Activated T-helper 2 cell treated with anti-CD3 and anti-CD28 coated beads, Interferon-gamma antibody, Interleukin-2, Interleukin-4, amounts not matched to agents 10 μg/mL and 5 μg/mL and 100 μg/mL, durations not matched to agents 14 hours and 24 hours and 36 hours (primary cell): ENCODE measurements around the gene MAPKAPK3. TPM values are rescaled to one million over a fixed set of nuclear protein-coding genes. Genes with fewer than 3 reads are reported as not detected.
"Not testable (repeated sequence)": the region's sequence is repeated elsewhere in the genome, so short reads cannot be mapped to it uniquely, and the experiment has no call there.

Experiments used
- DNase-seq: peaks from one replicate; pipeline ENCODE4 v3.0.0; 2021; ENCODE audit warnings: low spot score
- H3K27ac Mint-ChIP-seq: one replicate; pipeline ENCODE4 v1.8.0; 2021; ENCODE audit warnings: mixed read lengths
- H3K27me3 Mint-ChIP-seq: one replicate; pipeline ENCODE4 v1.8.0; 2021; ENCODE audit warnings: low read depth, mixed read lengths
- H3K36me3 Mint-ChIP-seq: one replicate; pipeline ENCODE4 v1.8.0; 2021; ENCODE audit warnings: low read depth, mixed read lengths
- H3K4me1 Mint-ChIP-seq: one replicate; pipeline ENCODE4 v1.8.0; 2021; ENCODE audit warnings: low read depth, mixed read lengths
- H3K4me3 Mint-ChIP-seq: one replicate; pipeline ENCODE4 v1.8.0; 2021; ENCODE audit warnings: low read depth, mild to moderate bottlenecking, moderate library complexity, mixed read lengths
- H3K9me3 Mint-ChIP-seq: one replicate; pipeline ENCODE4 v1.8.0; 2021; ENCODE audit warnings: mixed read lengths
- intact Hi-C: fragments of 100-400 bp; cut with micrococcal nuclease; formaldehyde crosslinking; loops from one replicate; pipeline ENCODE4 v1.15.1; 2023
- total RNA-seq: library from RNA; stranded (reverse); gene quantifications from 2 replicates; pipeline ENCODE4 v1.2.3, GENCODE V29; 2022

The MAPKAPK3 gene
- total RNA-seq, 1 donor from 2014 or later = 190 TPM

DNA sequence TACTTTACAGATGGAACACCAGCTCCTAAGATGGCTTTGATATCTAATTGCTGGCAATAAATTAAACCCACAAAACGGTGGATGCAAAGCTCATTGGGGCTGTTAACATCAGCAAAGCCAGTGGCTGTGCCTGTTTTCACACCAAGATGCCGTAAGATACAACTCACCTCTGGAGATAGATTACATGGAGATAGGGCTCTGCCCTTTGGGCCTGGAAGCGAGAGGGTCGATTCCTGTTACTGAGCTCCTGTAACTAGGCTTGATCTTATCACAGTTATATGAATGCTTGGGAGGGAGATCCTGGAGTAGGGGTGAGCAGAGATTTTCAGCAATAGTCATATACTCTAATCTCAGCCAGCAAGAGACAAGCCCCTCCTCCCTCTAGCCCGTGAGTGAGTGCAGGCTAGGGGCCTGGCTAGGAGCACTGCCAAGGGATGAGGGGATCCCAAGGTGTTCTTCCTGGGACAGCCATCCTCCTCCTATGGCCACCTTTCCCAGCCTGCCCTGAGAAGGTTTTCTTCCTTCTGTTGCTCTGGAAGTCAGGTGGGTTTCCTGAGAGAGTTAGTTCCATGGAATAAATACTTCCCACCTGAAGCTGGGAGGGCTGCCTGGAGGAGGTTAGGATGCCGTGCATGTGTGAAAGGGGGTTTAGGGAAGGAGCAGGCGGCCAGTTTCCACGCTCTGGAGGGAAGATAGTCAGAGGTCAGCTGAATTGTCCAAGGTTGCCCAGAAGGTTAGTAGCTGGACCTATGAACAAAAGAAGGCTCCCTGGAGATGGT lies 39.7 kb downstream of the MAPKAPK3 start:
- DNase-seq = no peak
- Mint-ChIP-seq H3K27ac (no peak overlapping the region), H3K9me3 (no peaks in the 10 kb centered on the region), H3K36me3 (peaks cover 3% of the 10 kb centered on the region), H3K4me3 (no peak overlapping the region), H3K4me1 (peaks cover 17% of the 10 kb centered on the region), H3K27me3 (no peaks in the 10 kb centered on the region)
- intact Hi-C loops = no loop called here

DNA sequence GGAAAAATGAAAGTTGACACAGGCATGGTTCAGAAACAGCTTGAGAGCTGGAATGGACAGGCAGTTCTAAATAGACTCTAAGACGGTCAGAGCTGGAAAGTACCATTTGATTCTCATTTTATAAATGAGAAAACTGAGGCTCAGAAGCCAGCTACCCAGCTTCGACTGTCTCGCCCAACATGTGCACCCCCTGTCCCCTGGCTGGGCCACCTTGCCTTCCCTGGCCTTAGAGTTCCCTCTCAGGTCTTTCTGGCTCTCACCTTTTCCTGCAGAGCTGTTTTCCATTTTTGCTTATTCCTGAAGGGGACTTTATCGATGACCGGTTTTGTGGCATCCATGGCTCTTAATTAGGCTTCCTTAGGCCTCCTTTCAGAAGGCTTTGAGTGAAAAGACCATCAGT lies 40.5 kb downstream of the MAPKAPK3 start:
- Mint-ChIP-seq H3K9me3 (no peaks in the 10 kb centered on the region), H3K27me3 (no peaks in the 10 kb centered on the region), H3K36me3 (peaks cover 3% of the 10 kb centered on the region), H3K4me1 (peaks cover 17% of the 10 kb centered on the region), H3K4me3 (no peak overlapping the region), H3K27ac (no peak overlapping the region)
- intact Hi-C loops = no loop called here
- DNase-seq = no peak

DNA sequence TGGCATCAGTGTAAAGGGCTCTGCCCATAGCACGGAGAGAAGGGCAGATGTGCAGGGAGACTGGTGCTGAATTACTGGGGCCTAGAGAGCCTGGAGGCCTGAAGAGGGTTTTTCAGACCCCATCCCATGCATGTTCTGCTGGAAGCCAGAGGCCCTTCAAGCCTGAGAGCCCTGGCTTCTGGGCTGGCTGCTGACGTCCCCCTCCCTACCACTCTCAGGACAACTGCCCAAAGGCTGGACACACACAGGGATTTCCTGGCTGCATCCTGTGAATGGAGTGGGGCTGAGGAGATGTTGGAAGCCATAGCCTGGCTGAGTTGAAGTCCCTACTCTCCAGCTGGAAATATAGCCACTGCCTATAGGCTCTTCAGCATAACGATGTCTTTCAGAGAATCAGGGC lies 40.9 kb downstream of the MAPKAPK3 start:
- H3K4me3 Mint-ChIP-seq = no peak overlapping the region
- H3K27ac Mint-ChIP-seq = no peak overlapping the region
- intact Hi-C loops = no loop called here
- H3K36me3 Mint-ChIP-seq = peaks cover 3% of the 10 kb centered on the region
- H3K9me3 Mint-ChIP-seq = no peaks in the 10 kb centered on the region
- no peak for DNase-seq
- no peaks in the 10 kb centered on the region for H3K27me3 Mint-ChIP-seq
- peaks cover 17% of the 10 kb centered on the region for H3K4me1 Mint-ChIP-seq

DNA sequence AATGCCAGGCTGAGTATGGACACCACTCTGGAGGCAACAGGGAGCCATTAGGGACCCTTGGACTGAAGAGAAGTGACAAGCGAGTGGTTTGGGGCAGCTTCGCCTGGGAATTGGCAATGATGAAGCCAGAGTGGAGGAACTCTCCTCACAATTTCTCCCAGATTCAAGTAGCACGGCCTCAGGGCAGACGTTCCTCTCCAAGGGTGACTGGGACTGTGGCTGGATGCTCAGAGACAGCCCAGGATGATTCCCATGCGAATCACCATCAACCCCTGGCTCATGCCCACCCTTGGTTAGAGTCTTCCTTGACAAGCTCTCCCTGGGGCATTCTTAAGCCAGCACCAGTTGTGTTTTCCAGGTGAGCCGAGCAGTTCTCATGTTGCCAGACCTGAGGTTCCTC lies 41.5 kb downstream of the MAPKAPK3 start:
- peaks cover 3% of the 10 kb centered on the region for H3K36me3 Mint-ChIP-seq
- peaks cover 17% of the 10 kb centered on the region for H3K4me1 Mint-ChIP-seq
- H3K27ac Mint-ChIP-seq = no peak overlapping the region
- intact Hi-C loops = no loop called here
- H3K4me3 Mint-ChIP-seq = no peak overlapping the region
- DNase-seq = no peak
- H3K9me3 Mint-ChIP-seq = no peaks in the 10 kb centered on the region
- H3K27me3 Mint-ChIP-seq = no peaks in the 10 kb centered on the region

DNA sequence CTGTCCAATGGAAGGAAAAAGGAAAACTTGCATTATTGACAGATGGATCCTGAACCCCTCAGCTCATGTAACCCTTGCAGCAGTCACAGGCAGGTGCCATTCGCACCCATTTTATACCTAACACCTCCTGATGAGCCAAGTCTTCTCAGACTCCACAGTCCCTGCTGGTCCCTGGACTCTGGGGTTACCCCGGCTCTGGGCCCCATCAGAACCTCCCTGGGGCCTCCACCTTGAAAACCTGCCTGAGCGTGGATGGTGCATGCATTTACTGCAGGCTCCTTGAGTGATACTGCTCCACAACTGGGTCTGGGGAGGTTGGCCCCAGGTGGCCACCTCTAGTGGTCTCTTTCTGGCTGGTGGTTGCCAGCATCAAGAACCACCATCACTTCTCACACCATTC lies 41.9 kb downstream of the MAPKAPK3 start:
- Mint-ChIP-seq H3K9me3 (no peaks in the 10 kb centered on the region), H3K4me1 (peaks cover 13% of the 10 kb centered on the region), H3K27ac (peak overlapping the region; percentile 5), H3K4me3 (no peak overlapping the region), H3K27me3 (no peaks in the 10 kb centered on the region), H3K36me3 (peaks cover 3% of the 10 kb centered on the region)
- intact Hi-C loops = no loop called here
- DNase-seq = no peak

DNA sequence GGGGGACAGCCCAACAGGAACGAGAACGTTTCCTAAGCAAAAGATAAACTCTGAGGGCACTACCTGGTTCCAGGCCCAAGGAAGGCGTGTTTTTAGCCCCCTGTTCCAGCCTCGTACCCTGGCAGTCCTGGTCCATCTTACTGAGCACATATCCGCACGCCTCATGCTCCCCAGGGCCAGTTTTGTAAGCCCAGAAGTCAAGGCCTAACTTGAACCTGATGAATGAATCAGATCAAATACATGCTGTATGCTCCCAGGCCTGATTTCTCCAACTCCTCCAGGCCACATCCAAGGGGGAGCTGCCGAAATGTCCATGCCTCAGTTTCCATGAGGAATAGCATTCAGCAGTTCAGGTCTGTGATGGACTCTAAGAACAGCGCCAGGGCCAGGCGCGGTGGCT lies 43.4 kb downstream of the MAPKAPK3 start:
- Mint-ChIP-seq H3K9me3 (no peaks in the 10 kb centered on the region), H3K36me3 (no peaks in the 10 kb centered on the region), H3K27ac (no peak overlapping the region), H3K4me1 (peaks cover 7% of the 10 kb centered on the region), H3K27me3 (no peaks in the 10 kb centered on the region), H3K4me3 (no peak overlapping the region)
- intact Hi-C loops = no loop called here
- DNase-seq = no peak

DNA sequence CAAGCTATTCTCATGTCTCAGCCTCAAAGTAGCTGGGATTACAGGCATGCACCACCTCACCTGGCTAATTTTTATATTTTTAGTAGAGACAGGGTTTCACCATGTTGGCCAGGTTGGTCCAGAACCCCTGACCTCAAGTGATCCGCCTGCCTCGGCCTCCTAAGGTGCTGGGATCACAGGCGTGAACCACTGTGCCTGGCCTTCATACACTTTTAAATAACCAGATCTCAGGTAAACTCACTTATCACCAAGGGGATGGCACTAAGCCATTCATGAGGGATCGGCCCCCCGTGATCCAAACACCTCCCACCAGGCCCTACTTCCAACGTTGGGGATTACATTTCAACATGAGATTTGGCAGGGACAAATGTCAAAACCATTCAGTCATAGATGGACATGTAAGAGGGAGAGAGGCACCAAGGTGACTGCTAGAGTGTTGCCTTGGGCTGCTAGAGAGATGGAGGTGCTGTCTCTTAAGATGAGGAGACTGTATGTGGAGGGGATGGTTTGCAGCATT lies 44.4 kb downstream of the MAPKAPK3 start:
- H3K9me3 Mint-ChIP-seq = no peaks in the 10 kb centered on the region

DNA sequence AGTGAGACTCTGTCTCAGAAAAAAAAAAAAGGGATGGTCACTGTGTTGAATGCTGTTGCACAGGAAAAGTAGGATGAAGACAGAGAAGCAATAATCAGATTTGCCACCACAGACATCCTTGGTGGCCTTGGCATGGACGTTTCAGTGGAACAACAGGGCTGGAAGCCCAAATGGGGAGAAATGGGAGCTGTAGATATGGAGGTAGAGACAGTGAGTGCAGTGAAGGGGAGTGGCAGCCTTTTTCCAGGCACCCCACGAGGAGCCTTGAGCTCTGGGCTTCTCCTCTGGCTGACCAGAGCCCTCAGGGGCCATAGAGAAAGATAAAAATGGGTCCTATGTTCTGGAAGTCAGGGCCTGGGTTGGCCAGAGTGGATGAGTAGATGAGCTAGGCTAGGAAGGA lies 45.5 kb downstream of the MAPKAPK3 start:
- Mint-ChIP-seq H3K9me3 (no peaks in the 10 kb centered on the region), H3K4me1 (peaks cover 19% of the 10 kb centered on the region)
- intact Hi-C loops = no loop called here

More for the DNA sequence above, 44.4 kb downstream of the MAPKAPK3 start:
- Mint-ChIP-seq H3K27me3 (no peaks in the 10 kb centered on the region), H3K36me3 (no peaks in the 10 kb centered on the region), H3K27ac (no peak overlapping the region), H3K4me3 (no peak overlapping the region), H3K4me1 (peaks cover 11% of the 10 kb centered on the region)
- intact Hi-C loops = no loop called here
- no peak for DNase-seq

DNA sequence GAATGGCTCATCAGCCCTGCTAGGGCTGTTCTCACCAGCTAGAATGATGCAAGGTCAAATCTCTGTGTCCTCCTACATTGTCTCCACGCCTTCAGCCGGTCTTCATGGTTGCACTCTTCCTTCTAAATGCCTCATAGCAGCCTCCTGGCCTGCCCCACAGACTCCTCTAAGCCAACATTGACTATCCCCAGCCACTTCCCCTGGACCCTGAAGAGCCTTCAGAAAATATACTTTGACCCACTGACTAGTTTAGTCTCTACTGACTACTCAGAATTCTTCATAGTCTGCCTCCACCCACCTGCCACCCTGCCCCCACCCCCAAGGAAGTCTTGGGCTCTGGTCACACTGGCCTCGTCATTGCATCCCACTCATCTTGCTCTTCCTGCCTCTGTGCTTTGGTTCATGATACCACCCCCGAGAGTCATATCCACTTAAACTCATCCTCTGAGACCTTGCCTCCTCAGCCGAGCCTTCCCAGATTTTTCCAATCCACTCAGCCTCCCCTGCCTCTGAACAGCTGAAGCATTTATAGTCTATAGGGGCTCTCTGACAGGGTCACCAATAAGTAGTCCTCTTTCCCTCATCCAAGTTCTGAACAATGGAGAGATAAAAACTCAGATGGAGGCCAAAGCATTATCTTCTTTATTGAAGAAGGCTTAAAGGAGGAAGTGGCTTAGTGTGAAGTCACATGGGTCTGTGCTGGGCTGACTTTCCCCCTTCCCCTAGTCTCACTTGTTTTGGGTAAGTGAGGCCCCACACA lies 48.3 kb downstream of the MAPKAPK3 start:
- DNase-seq = no peak
- Mint-ChIP-seq H3K9me3 (no peaks in the 10 kb centered on the region), H3K36me3 (no peaks in the 10 kb centered on the region), H3K27ac (peak overlapping the region; percentile 38), H3K4me3 (no peak overlapping the region), H3K27me3 (peaks cover under 1% of the 10 kb centered on the region), H3K4me1 (peaks cover 19% of the 10 kb centered on the region)
- intact Hi-C loops = no loop called here

More for the DNA sequence above, 45.5 kb downstream of the MAPKAPK3 start:
- no peak overlapping the region for H3K4me3 Mint-ChIP-seq
- no peaks in the 10 kb centered on the region for H3K36me3 Mint-ChIP-seq
- DNase-seq = no peak
- no peak overlapping the region for H3K27ac Mint-ChIP-seq
- no peaks in the 10 kb centered on the region for H3K27me3 Mint-ChIP-seq

DNA sequence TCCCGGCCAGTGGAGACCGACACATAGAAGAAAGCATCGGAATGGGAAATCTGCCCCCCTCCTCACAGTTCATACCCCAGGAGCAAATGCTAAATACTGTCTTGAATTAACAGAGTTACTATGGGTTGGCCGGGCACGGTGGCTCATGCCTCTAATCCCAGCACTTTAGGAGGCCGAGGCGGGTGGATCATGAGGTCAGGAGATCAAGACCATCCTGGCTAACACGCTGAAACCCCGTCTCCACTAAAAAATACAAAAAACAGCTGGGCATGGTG lies 48.8 kb downstream of the MAPKAPK3 start:
- H3K27me3 Mint-ChIP-seq, DNase-seq, H3K4me3 Mint-ChIP-seq, H3K9me3 Mint-ChIP-seq, H3K36me3 Mint-ChIP-seq, intact Hi-C loops: not testable (repeated sequence)
- Mint-ChIP-seq H3K4me1 (peaks cover 19% of the 10 kb centered on the region), H3K27ac (peak overlapping the region; percentile 10)

DNA sequence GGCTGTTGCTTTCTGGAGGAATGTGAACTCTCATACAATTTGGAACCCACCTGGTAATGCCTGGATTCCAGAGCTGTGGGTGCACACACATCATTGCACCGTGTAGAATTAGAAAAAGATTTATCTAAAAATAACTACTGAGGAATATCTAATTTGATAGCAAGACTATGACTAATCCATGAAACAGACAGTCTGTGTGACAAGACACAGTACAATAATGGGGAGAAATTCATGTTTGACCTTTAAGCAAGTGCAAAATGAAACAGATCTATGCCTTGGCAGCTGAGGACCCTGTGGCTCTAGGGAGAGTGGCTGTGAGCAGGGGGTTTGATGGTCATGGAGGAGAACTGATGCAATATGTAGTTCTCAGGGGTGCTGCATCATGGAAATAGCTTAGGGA lies 49.9 kb downstream of the MAPKAPK3 start:
- H3K36me3 Mint-ChIP-seq = no peaks in the 10 kb centered on the region
- no peak overlapping the region for H3K27ac Mint-ChIP-seq
- H3K9me3 Mint-ChIP-seq = no peaks in the 10 kb centered on the region

DNA sequence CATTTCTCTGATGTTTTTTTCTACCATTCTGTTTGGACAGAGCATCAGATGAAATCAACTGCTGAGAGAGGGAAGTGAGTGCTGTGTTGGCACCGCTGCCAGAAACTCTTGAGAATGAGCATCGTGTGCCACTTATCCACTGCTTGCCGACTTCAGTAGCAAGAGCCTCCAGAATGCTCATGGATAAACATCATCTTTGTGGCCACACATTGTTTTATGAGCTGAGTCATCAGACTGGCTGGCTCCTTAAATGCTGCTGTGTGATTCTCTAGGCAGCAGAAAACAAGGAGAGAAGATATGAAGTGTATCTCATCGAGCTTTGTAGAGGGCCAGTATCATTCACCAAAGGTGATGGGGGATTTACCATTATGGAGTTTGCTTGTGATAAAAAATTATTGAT lies 54.4 kb downstream of the MAPKAPK3 start:
- Mint-ChIP-seq H3K9me3 (no peaks in the 10 kb centered on the region), H3K27me3 (peaks cover 31% of the 10 kb centered on the region), H3K36me3 (no peaks in the 10 kb centered on the region), H3K4me3 (no peak overlapping the region), H3K4me1 (peaks cover 19% of the 10 kb centered on the region), H3K27ac (no peak overlapping the region)
- DNase-seq = no peak
- intact Hi-C loops = loop anchor here (5.0 kb wide), 1 partner anchor 99 kb away; no protein-coding TSS in a partner anchor

More for the DNA sequence above, 49.9 kb downstream of the MAPKAPK3 start:
- Mint-ChIP-seq H3K4me3 (no peak overlapping the region), H3K27me3 (peaks cover 4% of the 10 kb centered on the region), H3K4me1 (peaks cover 19% of the 10 kb centered on the region)
- DNase-seq = no peak
- intact Hi-C loops = no loop called here

DNA sequence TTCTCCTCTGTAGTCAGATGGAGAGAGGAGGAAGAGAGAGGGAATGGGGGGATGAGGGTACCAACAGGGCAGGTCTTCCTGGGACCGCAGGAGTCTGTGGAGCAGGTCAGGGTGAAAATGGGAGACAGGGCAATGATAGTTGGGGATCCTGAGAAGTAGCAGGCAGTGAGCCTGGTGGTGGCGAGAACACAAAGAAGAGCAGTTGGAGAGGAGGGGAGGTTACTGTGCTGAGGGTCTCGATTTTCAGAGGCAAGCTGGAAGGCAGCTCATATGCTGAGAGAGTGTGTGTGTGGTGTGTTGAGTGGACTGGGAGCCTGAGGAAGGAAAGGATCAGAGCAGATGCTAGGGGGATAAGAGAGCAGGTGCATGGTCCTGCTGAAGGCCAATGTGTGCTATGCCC lies 55.7 kb downstream of the MAPKAPK3 start:
- intact Hi-C loops = loop anchor here (5.0 kb wide), 1 partner anchor 100 kb away; no protein-coding TSS in a partner anchor
- Mint-ChIP-seq H3K4me3 (no peak overlapping the region), H3K9me3 (no peaks in the 10 kb centered on the region)

More for the DNA sequence above, 55.7 kb downstream of the MAPKAPK3 start:
- Mint-ChIP-seq H3K4me1 (peaks cover 12% of the 10 kb centered on the region), H3K27me3 (peaks cover 37% of the 10 kb centered on the region), H3K36me3 (no peaks in the 10 kb centered on the region), H3K27ac (no peak overlapping the region)
- no peak for DNase-seq
